HepG2 (cell line): Measurements from ENCODE around the gene ADAT3. TPM values are rescaled to one million over a fixed set of nuclear protein-coding genes. Genes with fewer than 3 reads are reported as not detected.

Source experiments
- ATAD3A ChIP-seq: sonication (generic); formaldehyde crosslinking; IDR thresholded peaks from 2 replicates; pipeline ENCODE4 v1.4.0; 2020; ENCODE audit warnings: missing genetic modification reagents
- HNRNPH1 ChIP-seq: fragments of 200-400 bp; formaldehyde crosslinking; optimal IDR thresholded peaks from 2 replicates; pipeline ENCODE3; 2017; ENCODE audit warnings: mild to moderate bottlenecking, low read depth, low read length
- NFRKB ChIP-seq: fragments of 450-650 bp; IDR thresholded peaks from 2 replicates; pipeline ENCODE4 v1.6.1; 2017
- NR2F1 ChIP-seq, 2 experiments: fragments of 450-650 bp in 1 of 2; formaldehyde crosslinking in 1 of 2; IDR thresholded peaks; 2 replicates each; pipeline versions ENCODE4 v1.5.0 to v1.6.1; 2016 to 2020; ENCODE audit warnings: mild to moderate bottlenecking in 1 of 2, missing compliant biosample characterization in 1 of 2, missing genetic modification reagents in 1 of 2, moderate library complexity in 1 of 2
- PPARG ChIP-seq: conservative IDR thresholded peaks from 2 replicates; pipeline ENCODE4 v1.6.1; 2016; ENCODE audit warnings: missing biosample characterization, missing genetic modification reagents
- SOX6 ChIP-seq, 2 experiments: fragments of 450-650 bp in 1 of 2; sonication (generic) in 1 of 2; formaldehyde crosslinking in 1 of 2; IDR thresholded peaks; 2 replicates each; pipeline versions ENCODE4 v1.4.0 to v1.6.1; 2017 to 2020; ENCODE audit warnings: antibody characterized with exemption in 1 of 2, mild to moderate bottlenecking in 1 of 2, missing genetic modification reagents in 1 of 2
- SPEN ChIP-seq: sonication (generic); formaldehyde crosslinking; IDR thresholded peaks from 2 replicates; pipeline ENCODE4 v1.5.1; 2020; ENCODE audit warnings: low read depth, mild to moderate bottlenecking, missing genetic modification reagents
- SRY ChIP-seq: sonication (generic); formaldehyde crosslinking; IDR thresholded peaks from 2 replicates; pipeline ENCODE4 v1.8.0; 2022; ENCODE audit warnings: mild to moderate bottlenecking, missing genetic modification reagents
- TBP ChIP-seq: sonication (generic); formaldehyde crosslinking; IDR thresholded peaks from 2 replicates; pipeline ENCODE4 v1.5.0; 2020; ENCODE audit warnings: missing genetic modification reagents
- THAP9 ChIP-seq: sonication (generic); formaldehyde crosslinking; IDR thresholded peaks from 2 replicates; pipeline ENCODE4; 2020; ENCODE audit warnings: missing genetic modification reagents, mild to moderate bottlenecking, borderline replicate concordance
- ZBTB3 ChIP-seq: sonication (generic); formaldehyde crosslinking; IDR thresholded peaks from 2 replicates; pipeline ENCODE4 v1.4.0; 2020; ENCODE audit warnings: low read depth, mild to moderate bottlenecking, moderate library complexity, missing genetic modification reagents, borderline replicate concordance
- ZNF788 ChIP-seq: sonication (generic); formaldehyde crosslinking; IDR thresholded peaks from 2 replicates; pipeline ENCODE4 v1.5.0; 2020; ENCODE audit warnings: mild to moderate bottlenecking, missing genetic modification reagents, borderline replicate concordance
- polyA plus RNA-seq, 8 experiments: library from polyadenylated mRNA; depleted of rRNA in 3 of 8; stranded (reverse) in 7 of 8; unstranded in 1 of 8; fragments of >200 nt; fragmentation: Illumina TruSeq in 4 of 8; extraction: Trizol in 4 of 8; gene quantifications; 2 replicates each; pipeline versions ENCODE4 v1.2.1 to v1.2.3, GENCODE V29; 2011 to 2016; ENCODE audit warnings: low read depth in 4 of 8, missing spikeins in 1 of 8, mixed read lengths in 1 of 8; ENCODE audit not compliant: insufficient read depth in 1 of 8
- total RNA-seq, 5 experiments: library from RNA; depleted of rRNA; stranded (reverse); fragments of >200 nt; fragmentation: Illumina TruSeq; extraction: Trizol; gene quantifications; 2 replicates each; pipeline ENCODE4 v1.2.3, GENCODE V29; 2016; ENCODE audit warnings: low read depth in 1 of 5
- TF ChIP-seq, protein P1 (sequence below): IDR thresholded peaks from 2 replicates; pipeline ENCODE4 v1.6.1; 2018; ENCODE audit warnings: missing genetic modification reagents
- TF ChIP-seq, protein P2 (sequence below), 2 experiments: IDR thresholded peaks; 2 replicates each; pipeline ENCODE4 v1.6.1; 2011 to 2012; ENCODE audit warnings: low read length in 2 of 2, borderline replicate concordance in 1 of 2, low read depth in 1 of 2, mild to moderate bottlenecking in 1 of 2, moderate library complexity in 1 of 2
- TF ChIP-seq, protein P3 (sequence below): sonication (generic); formaldehyde crosslinking; IDR thresholded peaks from 2 replicates; pipeline ENCODE4 v1.4.0; 2020; ENCODE audit warnings: mild to moderate bottlenecking, missing genetic modification reagents
- TF ChIP-seq, protein P4 (sequence below): sonication (generic); formaldehyde crosslinking; IDR thresholded peaks from 2 replicates; pipeline ENCODE4 v1.4.0; 2020; ENCODE audit warnings: missing genetic modification reagents

Gene ADAT3
- total and polyA plus RNA-seq, 2 of the 13 experiments (the other 11 are each of a cell fraction or from before 2014, with no cell fraction given) = 0.95 to 3.5 TPM

DNA sequence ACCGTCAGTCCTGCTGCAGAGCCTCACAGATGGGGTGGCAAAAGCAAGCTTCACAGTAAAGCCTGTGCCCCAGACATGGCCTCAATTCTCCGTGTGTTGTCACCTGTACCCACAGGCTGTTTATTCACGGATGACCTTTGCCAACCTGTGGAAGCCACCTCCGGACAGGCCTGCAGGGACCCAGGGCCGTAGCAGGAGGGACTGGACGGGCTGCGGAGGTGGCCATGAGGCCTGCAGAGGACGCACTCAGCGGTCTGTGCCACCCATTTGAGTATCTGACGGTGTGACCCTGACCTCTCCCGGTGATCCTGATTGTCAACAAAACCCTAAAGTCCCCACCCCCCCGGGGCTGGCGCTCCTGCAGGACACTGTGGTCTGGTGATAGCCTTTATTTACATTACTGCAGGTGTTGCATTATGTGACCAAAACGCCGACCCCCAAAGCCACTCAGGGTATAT lies 34.0 kb upstream of the ADAT3 start (continued):
- TF ChIP-seq SOX6 (IDR thresholded peaks at IDR 0.05) (no peak), SOX6 (CRISPR knock-in tag; IDR thresholded peaks at IDR 0.05) (peak; percentile 89), NR2F1 (CRISPR knock-in tag; IDR thresholded peaks at IDR 0.05) (peak; percentile 94 to 95), SRY (CRISPR knock-in tag) (no peak), THAP9 (CRISPR knock-in tag) (peak; percentile 56; the same call in 1 of the 2 replicates), ZNF788 (CRISPR knock-in tag) (peak; percentile 75; the same call in 1 of the 2 replicates), NFRKB (no peak), TBP (CRISPR knock-in tag) (no peak), SPEN (peak; percentile 65; the same call in 1 of the 2 replicates), ATAD3A (no peak), HNRNPH1 (no peak), PPARG (peak; percentile 47; the same call in 1 of the 2 replicates), ZBTB3 (CRISPR knock-in tag) (0 out of 2 replicates have a peak, but pooled peaks have one; percentile 58)
- TF ChIP-seq, protein P1, sequence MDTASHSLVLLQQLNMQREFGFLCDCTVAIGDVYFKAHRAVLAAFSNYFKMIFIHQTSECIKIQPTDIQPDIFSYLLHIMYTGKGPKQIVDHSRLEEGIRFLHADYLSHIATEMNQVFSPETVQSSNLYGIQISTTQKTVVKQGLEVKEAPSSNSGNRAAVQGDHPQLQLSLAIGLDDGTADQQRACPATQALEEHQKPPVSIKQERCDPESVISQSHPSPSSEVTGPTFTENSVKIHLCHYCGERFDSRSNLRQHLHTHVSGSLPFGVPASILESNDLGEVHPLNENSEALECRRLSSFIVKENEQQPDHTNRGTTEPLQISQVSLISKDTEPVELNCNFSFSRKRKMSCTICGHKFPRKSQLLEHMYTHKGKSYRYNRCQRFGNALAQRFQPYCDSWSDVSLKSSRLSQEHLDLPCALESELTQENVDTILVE (CRISPR knock-in tag) = peak; percentile 99
- TF ChIP-seq, protein P2, sequence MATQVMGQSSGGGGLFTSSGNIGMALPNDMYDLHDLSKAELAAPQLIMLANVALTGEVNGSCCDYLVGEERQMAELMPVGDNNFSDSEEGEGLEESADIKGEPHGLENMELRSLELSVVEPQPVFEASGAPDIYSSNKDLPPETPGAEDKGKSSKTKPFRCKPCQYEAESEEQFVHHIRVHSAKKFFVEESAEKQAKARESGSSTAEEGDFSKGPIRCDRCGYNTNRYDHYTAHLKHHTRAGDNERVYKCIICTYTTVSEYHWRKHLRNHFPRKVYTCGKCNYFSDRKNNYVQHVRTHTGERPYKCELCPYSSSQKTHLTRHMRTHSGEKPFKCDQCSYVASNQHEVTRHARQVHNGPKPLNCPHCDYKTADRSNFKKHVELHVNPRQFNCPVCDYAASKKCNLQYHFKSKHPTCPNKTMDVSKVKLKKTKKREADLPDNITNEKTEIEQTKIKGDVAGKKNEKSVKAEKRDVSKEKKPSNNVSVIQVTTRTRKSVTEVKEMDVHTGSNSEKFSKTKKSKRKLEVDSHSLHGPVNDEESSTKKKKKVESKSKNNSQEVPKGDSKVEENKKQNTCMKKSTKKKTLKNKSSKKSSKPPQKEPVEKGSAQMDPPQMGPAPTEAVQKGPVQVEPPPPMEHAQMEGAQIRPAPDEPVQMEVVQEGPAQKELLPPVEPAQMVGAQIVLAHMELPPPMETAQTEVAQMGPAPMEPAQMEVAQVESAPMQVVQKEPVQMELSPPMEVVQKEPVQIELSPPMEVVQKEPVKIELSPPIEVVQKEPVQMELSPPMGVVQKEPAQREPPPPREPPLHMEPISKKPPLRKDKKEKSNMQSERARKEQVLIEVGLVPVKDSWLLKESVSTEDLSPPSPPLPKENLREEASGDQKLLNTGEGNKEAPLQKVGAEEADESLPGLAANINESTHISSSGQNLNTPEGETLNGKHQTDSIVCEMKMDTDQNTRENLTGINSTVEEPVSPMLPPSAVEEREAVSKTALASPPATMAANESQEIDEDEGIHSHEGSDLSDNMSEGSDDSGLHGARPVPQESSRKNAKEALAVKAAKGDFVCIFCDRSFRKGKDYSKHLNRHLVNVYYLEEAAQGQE (IDR thresholded peaks at IDR 0.05; ENCODE audit: borderline replicate concordance in 1 of 2, low read depth in 1 of 2, low read length in 2 of 2) = 0 out of 4 replicates have a peak, but pooled peaks of 1 of the 2 experiments have one; percentile 7
- TF ChIP-seq, protein P3, sequence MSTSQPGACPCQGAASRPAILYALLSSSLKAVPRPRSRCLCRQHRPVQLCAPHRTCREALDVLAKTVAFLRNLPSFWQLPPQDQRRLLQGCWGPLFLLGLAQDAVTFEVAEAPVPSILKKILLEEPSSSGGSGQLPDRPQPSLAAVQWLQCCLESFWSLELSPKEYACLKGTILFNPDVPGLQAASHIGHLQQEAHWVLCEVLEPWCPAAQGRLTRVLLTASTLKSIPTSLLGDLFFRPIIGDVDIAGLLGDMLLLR (CRISPR knock-in tag) = 0 out of 2 replicates have a peak, but pooled peaks have one; percentile 46
- TF ChIP-seq, protein P4, sequence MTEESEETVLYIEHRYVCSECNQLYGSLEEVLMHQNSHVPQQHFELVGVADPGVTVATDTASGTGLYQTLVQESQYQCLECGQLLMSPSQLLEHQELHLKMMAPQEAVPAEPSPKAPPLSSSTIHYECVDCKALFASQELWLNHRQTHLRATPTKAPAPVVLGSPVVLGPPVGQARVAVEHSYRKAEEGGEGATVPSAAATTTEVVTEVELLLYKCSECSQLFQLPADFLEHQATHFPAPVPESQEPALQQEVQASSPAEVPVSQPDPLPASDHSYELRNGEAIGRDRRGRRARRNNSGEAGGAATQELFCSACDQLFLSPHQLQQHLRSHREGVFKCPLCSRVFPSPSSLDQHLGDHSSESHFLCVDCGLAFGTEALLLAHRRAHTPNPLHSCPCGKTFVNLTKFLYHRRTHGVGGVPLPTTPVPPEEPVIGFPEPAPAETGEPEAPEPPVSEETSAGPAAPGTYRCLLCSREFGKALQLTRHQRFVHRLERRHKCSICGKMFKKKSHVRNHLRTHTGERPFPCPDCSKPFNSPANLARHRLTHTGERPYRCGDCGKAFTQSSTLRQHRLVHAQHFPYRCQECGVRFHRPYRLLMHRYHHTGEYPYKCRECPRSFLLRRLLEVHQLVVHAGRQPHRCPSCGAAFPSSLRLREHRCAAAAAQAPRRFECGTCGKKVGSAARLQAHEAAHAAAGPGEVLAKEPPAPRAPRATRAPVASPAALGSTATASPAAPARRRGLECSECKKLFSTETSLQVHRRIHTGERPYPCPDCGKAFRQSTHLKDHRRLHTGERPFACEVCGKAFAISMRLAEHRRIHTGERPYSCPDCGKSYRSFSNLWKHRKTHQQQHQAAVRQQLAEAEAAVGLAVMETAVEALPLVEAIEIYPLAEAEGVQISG (CRISPR knock-in tag) = peak; percentile 74; the same call in 1 of the 2 replicates
